Stimulated activated CD8-positive, alpha-beta memory T cell treated with anti-CD3 and anti-CD28 coated beads, Interleukin-4, amount 100 ng/mL, for 4 hours (primary cell): ENCODE measurements around the gene CDY1B.
"Not testable (repeated sequence)": the region's sequence is repeated elsewhere in the genome, so short reads cannot be mapped to it uniquely, and the experiment has no call there.

Source experiments
- DNase-seq, 2 donors: peaks; one replicate each; pipeline ENCODE4 v3.0.0-alpha.2; 2020; ENCODE audit warnings: low read depth in 2 of 2, low spot score in 1 of 2

The CDY1B gene

GRCh38 chrY:24047919-24048318 lies at the start of gene CDY1B:
Gene CDY1B, minus strand, starts transcription at chrY:24048019. Its CDS starts 331 bp downstream, at chrY:24047688.
- DNase-seq, result not testable (repeated sequence)

GRCh38 chrY:24049525-24049924 lies 1.7 kb upstream of the CDY1B start:
- not testable (repeated sequence) for DNase-seq

- not testable (repeated sequence) for DNase-seq
These were observed 4.6 kb downstream of the CDY1B start for GRCh38 chrY:24043209-24043608.

- not testable (repeated sequence) for DNase-seq
These were observed 8.7 kb downstream of the CDY1B start for GRCh38 chrY:24039008-24039718.

- not testable (repeated sequence) for DNase-seq
These were observed 21.4 kb downstream of the CDY1B start for GRCh38 chrY:24026212-24027103.
